Activated naive CD4-positive, alpha-beta T cell treated with anti-CD3 and anti-CD28 coated beads, Interleukin-2, amount 50 U/mL, for 24 hours (primary cell): ENCODE data around the gene ACTR3C.
"Not testable (repeated sequence)": the region's sequence is repeated elsewhere in the genome, so short reads cannot be mapped to it uniquely, and the experiment has no call there.

ENCODE experiments used
- H3K27ac Mint-ChIP-seq: one replicate; pipeline ENCODE4 v1.8.0; 2021; ENCODE audit warnings: mild to moderate bottlenecking, mixed read lengths
- H3K27me3 Mint-ChIP-seq: one replicate; pipeline ENCODE4 v1.8.0; 2021; ENCODE audit warnings: mixed read lengths
- H3K36me3 Mint-ChIP-seq: one replicate; pipeline ENCODE4 v1.8.0; 2021; ENCODE audit warnings: mixed read lengths
- H3K4me1 Mint-ChIP-seq: one replicate; pipeline ENCODE4 v1.8.0; 2021; ENCODE audit warnings: mixed read lengths
- H3K4me3 Mint-ChIP-seq: one replicate; pipeline ENCODE4 v1.8.0; 2021; ENCODE audit warnings: mild to moderate bottlenecking, mixed read lengths
- H3K9me3 Mint-ChIP-seq: one replicate; pipeline ENCODE4 v1.8.0; 2021; ENCODE audit warnings: mixed read lengths

Gene ACTR3C

DNA sequence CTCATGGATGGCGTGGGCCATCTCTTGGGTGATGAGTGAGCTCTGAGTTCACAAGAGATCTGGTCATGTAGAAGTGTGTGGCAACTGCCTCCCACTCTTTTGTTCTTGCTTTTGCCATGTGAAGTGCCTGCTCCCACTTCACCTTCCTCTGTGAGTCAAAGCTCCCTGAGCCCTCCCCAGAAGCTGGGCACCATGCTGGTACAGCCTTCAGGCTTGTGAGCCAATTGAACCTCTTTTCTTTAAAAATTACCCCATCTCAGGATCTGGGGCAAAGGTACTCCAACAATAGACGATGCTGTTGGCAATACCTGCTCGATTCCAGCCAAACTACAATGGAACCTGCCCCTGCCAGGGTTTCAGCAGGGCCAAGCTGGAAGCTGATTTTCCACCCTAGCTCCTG, 75.6 kb downstream of the ACTR3C start:
- not testable (repeated sequence) for H3K9me3 Mint-ChIP-seq, H3K36me3 Mint-ChIP-seq, H3K27ac Mint-ChIP-seq, H3K27me3 Mint-ChIP-seq, H3K4me1 Mint-ChIP-seq, H3K4me3 Mint-ChIP-seq

DNA sequence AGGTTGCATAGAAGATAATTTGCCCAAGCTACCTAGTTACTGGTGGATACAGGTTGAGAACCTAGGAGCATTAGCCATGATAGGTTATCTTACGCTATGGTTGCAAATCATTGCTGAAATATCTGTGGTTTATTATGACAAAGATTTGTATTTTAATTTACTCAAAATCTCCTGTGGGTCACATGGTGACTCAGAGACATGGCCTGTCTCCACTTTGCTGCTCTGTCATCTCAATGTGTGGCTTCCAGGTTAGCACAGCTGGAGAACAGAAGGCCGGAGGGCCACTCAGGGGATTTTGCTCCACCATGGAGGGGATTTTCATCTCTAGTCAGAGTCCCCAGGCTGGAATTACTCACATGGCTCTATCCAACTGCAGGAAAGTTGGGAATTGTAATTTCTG, 78.1 kb downstream of the ACTR3C start:
- H3K36me3 Mint-ChIP-seq, H3K4me3 Mint-ChIP-seq, H3K27ac Mint-ChIP-seq, H3K9me3 Mint-ChIP-seq, H3K27me3 Mint-ChIP-seq, H3K4me1 Mint-ChIP-seq: not testable (repeated sequence)

DNA sequence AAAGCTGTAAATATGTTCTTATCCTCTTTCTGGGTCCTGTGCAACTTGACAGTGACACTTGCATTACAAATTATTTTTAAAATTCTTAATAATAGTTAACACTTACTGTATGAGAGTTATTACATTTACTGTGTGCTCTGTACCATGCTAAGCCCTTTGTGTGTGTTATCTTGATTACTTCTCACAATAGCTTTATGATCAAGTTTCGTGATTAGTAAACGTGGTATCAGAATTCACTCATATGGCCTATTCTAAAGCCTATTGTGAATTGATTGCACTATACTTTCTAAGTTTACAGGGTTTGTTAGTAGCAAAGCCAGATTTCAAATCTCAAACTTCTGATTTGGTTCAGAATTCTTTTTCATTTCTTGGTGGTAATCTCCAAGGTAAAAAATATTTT, 80.4 kb downstream of the ACTR3C start:
- H3K36me3 Mint-ChIP-seq, H3K4me1 Mint-ChIP-seq, H3K4me3 Mint-ChIP-seq, H3K27me3 Mint-ChIP-seq, H3K27ac Mint-ChIP-seq, H3K9me3 Mint-ChIP-seq: not testable (repeated sequence)

- H3K27me3 Mint-ChIP-seq, H3K4me3 Mint-ChIP-seq, H3K4me1 Mint-ChIP-seq, H3K36me3 Mint-ChIP-seq, H3K27ac Mint-ChIP-seq, H3K9me3 Mint-ChIP-seq: not testable (repeated sequence)
These were observed 97.9 kb downstream of the ACTR3C start for GRCh38 chr7:150225444-150225843.

DNA sequence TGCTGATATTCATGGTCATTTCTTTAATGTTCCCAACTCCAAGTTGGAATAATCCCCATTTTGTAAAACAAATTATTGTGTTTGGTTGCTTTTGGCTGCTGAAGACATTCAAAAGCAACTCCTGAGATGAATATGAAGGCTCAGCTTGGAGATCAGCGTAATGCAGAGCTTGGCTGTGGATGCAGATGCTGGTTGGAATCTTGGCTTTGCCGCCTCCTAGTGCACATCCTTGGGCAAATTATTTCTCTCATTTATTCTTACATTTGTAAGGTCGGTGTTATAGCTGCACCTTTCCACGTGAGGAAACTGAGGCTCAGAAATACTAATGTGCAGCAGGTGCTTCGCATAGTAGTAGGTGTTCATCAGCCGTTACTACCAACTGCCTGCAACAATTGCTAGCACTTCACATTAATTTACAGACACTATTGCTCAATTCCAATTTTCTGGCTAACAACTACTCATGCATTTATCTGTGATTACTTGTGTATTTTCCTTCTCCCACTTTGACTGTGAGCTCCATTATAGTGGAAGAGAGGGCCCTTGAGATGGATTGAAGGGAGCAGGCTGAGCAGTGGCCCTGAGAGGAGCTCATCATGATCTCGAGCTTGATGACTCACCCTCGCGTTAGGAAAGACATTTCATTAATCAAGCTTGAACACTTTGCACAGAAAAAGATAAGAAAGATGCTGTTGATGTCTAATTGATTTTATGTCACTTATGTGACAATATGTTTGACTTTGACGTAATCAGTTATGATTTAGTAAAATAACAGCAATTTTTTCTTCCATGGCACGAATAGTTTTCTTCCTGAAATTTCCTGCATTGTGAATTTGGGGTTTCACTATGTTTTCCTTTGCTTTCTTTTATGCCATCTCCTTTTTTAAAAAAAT, 101.0 kb downstream of the ACTR3C start:
- not testable (repeated sequence) for H3K36me3 Mint-ChIP-seq, H3K9me3 Mint-ChIP-seq, H3K27me3 Mint-ChIP-seq, H3K27ac Mint-ChIP-seq, H3K4me3 Mint-ChIP-seq, H3K4me1 Mint-ChIP-seq

DNA sequence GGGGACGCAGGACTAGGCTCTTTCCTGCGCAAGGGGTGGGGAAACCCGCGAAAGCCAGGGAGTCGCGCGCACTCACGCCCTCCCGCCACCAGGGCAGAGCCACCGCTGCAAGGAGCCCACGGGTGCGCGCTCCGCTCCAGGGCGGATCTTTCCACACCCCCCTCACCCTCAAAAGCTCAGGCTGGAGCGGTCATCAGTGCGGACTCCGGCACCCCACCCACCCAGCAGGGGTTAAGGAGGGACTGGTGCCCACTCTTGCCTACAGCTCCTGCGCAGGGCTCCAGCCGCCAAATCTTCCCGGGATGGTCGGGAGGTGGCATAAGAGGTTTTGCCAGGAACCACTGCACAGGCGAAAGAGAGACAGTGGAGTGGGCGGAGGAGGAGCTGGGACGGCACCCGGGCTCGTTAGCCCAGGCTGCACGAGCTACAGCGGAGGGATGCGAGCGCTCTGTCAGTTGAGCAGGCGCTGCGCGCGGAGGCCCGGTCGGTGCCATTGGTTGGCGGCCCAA, 102.6 kb downstream of the ACTR3C start:
- H3K36me3 Mint-ChIP-seq, H3K4me3 Mint-ChIP-seq, H3K9me3 Mint-ChIP-seq, H3K4me1 Mint-ChIP-seq, H3K27me3 Mint-ChIP-seq, H3K27ac Mint-ChIP-seq: not testable (repeated sequence)

DNA sequence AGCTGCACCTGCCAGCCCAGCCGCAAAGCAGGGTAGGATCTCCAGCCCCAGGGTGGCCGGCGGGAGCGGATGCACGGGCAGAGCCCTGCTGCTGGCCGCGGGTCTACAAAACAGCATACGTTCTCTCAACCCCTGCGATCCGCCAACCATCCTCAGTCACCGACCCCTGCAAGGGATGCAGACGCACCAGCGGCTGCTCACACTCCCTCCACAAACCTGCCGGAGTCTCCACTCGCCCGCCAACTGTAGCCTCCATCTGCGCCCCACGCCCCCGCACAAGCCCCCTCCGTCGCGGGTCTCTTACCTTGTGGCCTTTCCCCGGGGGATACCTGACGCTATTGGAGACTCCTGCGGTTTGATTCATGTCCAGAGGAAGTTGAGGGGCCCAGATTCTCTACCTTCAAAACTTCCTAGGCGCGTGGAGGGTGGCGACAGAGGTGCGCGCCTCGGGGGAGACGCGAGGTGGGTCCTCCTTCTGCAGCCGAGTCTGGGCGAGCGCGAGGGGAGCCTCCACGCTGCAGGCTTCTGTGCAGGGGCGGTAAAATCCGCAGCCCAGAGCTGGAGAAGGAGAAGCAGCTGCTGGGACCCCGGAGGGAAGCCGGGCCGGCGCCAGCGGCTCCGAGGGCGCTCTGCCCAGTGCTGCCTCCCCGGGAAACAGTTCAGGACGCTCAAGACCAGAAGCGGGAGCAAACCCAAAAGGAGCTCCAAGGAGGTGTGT, 103.2 kb downstream of the ACTR3C start:
- H3K4me3 Mint-ChIP-seq = not testable (repeated sequence)

DNA sequence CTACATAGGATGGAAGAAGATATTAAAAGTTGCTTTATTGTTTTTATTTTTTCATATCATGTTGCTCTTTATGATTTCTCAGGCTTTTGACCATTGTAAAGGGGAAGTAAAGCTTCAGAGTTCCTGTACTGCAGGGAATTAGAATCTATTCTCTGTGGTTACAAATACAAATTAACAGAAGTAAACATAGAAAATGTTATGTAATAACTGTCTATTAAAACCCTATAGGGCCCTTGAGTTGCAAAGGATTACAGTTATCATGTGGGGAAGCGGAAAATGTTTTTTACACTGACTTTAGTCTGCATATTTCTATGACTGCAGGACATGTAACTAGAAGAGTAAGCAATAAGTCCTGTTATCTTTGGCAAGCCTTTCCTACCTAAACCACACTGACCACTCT, 116.5 kb downstream of the ACTR3C start:
- H3K4me1 Mint-ChIP-seq, H3K36me3 Mint-ChIP-seq, H3K9me3 Mint-ChIP-seq, H3K4me3 Mint-ChIP-seq, H3K27me3 Mint-ChIP-seq, H3K27ac Mint-ChIP-seq: not testable (repeated sequence)

More for the DNA sequence above, 103.2 kb downstream of the ACTR3C start:
- H3K27ac Mint-ChIP-seq, H3K27me3 Mint-ChIP-seq, H3K9me3 Mint-ChIP-seq, H3K4me1 Mint-ChIP-seq, H3K36me3 Mint-ChIP-seq: not testable (repeated sequence)

- H3K9me3 Mint-ChIP-seq, H3K36me3 Mint-ChIP-seq, H3K27me3 Mint-ChIP-seq, H3K4me1 Mint-ChIP-seq, H3K27ac Mint-ChIP-seq, H3K4me3 Mint-ChIP-seq: not testable (repeated sequence)
These were observed 117.5 kb downstream of the ACTR3C start for GRCh38 chr7:150205866-150206265.

- not testable (repeated sequence) for H3K4me1 Mint-ChIP-seq, H3K9me3 Mint-ChIP-seq, H3K4me3 Mint-ChIP-seq, H3K27ac Mint-ChIP-seq, H3K27me3 Mint-ChIP-seq, H3K36me3 Mint-ChIP-seq
These were observed 118.8 kb downstream of the ACTR3C start for GRCh38 chr7:150204577-150204976.

- H3K9me3 Mint-ChIP-seq, H3K36me3 Mint-ChIP-seq, H3K4me3 Mint-ChIP-seq, H3K4me1 Mint-ChIP-seq, H3K27ac Mint-ChIP-seq, H3K27me3 Mint-ChIP-seq: not testable (repeated sequence)
These were observed 120.5 kb downstream of the ACTR3C start for GRCh38 chr7:150202894-150203293.
